GM23248 (cell line): ENCODE data around the gene PRKACB. TPM values are rescaled to one million over a fixed set of nuclear protein-coding genes. Genes with fewer than 3 reads are reported as not detected.

Experiments
- DNase-seq: peaks from one replicate; pipeline ENCODE4 v3.0.0-alpha.2; 2015
- H2AFZ ChIP-seq: fragments of 200-600 bp; sonication (generic); 2 replicates; pipeline ENCODE4 v1.6.1; 2016; ENCODE audit warnings: antibody characterized with exemption
- H3F3A ChIP-seq: fragments of 200-600 bp; sonication (generic); 2 replicates; pipeline ENCODE4 v1.6.1; 2016; ENCODE audit warnings: mild to moderate bottlenecking, antibody characterized with exemption, mixed run types; ENCODE audit not compliant: insufficient read depth
- H3K27ac ChIP-seq: fragments of 200-600 bp; sonication (generic); 2 replicates; pipeline ENCODE4 v1.5.1; 2016; ENCODE audit warnings: mild to moderate bottlenecking
- H3K27me3 ChIP-seq: fragments of 200-600 bp; sonication (generic); replicated peaks from 2 replicates; pipeline ENCODE4 v1.6.1; 2016; ENCODE audit warnings: mild to moderate bottlenecking; ENCODE audit not compliant: insufficient read depth
- H3K36me3 ChIP-seq: fragments of 200-600 bp; sonication (generic); 2 replicates; pipeline ENCODE4 v1.6.1; 2016; ENCODE audit warnings: low read depth, mild to moderate bottlenecking
- H3K4me1 ChIP-seq: fragments of 200-600 bp; sonication (generic); 2 replicates; pipeline ENCODE4 v1.6.1; 2016; ENCODE audit warnings: mild to moderate bottlenecking; ENCODE audit not compliant: insufficient read depth
- H3K4me2 ChIP-seq: fragments of 200-600 bp; sonication (generic); one replicate; pipeline ENCODE4 v1.6.1; 2016; ENCODE audit warnings: mild to moderate bottlenecking; ENCODE audit not compliant: unreplicated experiment
- H3K4me3 ChIP-seq: fragments of 200-600 bp; sonication (generic); 2 replicates; pipeline ENCODE4 v1.5.1; 2016; ENCODE audit warnings: mild to moderate bottlenecking
- H3K79me2 ChIP-seq: fragments of 200-600 bp; sonication (generic); 2 replicates; pipeline ENCODE4 v1.6.1; 2016; ENCODE audit warnings: mild to moderate bottlenecking; ENCODE audit not compliant: insufficient read depth
- H3K9ac ChIP-seq: fragments of 200-600 bp; sonication (generic); 2 replicates; pipeline ENCODE4 v1.6.1; 2016; ENCODE audit warnings: mild to moderate bottlenecking
- H3K9me2 ChIP-seq: fragments of 200-600 bp; sonication (generic); 2 replicates; pipeline ENCODE4 v1.6.1; 2016; ENCODE audit warnings: mixed run types, mild to moderate bottlenecking, moderate library complexity; ENCODE audit not compliant: insufficient read depth
- H3K9me3 ChIP-seq: fragments of 200-600 bp; sonication (generic); one replicate; pipeline ENCODE4 v1.6.1; 2017; ENCODE audit warnings: low read depth
- H4K20me1 ChIP-seq: fragments of 200-600 bp; sonication (generic); 2 replicates; pipeline ENCODE4 v1.6.0; 2016; ENCODE audit not compliant: insufficient read depth
- EZH2 ChIP-seq: fragments of 200-600 bp; sonication (generic); IDR thresholded peaks from 2 replicates; pipeline ENCODE4 v1.6.1; 2018; ENCODE audit warnings: antibody characterized with exemption, mild to moderate bottlenecking; ENCODE audit not compliant: insufficient read depth, poor library complexity, severe bottlenecking
- EZH2phosphoT487 ChIP-seq: fragments of 200-600 bp; sonication (generic); IDR thresholded peaks from 2 replicates; pipeline ENCODE4 v1.6.1; 2018; ENCODE audit warnings: antibody characterized with exemption, moderate library complexity, mild to moderate bottlenecking, low read depth; ENCODE audit not compliant: insufficient read depth
- WGBS, 2 experiments: methylation state at CpG; one replicate each; pipeline ENCODE4 v1.1.6; 2015 to 2017; ENCODE audit warnings: low lambda C conversion rate in 2 of 2, low coverage in 1 of 2; ENCODE audit errors: missing lambda C conversion rate in 2 of 2; 5-methylcytosine and 5-hydroxymethylcytosine counted together
- in situ Hi-C: fragments of 300-500 bp; cut with MboI; formaldehyde crosslinking; loops from 2 replicates; pipeline ENCODE4 v1.15.0; 2020
- polyA plus RNA-seq: library from polyadenylated mRNA; unstranded; fragments of >200 nt; fragmentation: Nextera tagmentation; extraction: Ambion mirVana; gene quantifications from 2 replicates; pipeline ENCODE4 v1.2.1, GENCODE V29; 2016
- total RNA-seq: library from RNA; depleted of rRNA; stranded (reverse); fragments of >200 nt; shearing (Covaris generic); gene quantifications from 2 replicates; pipeline ENCODE4 v1.2.3, GENCODE V29; 2014

Gene PRKACB
- total and polyA plus RNA-seq, 2 experiments from 2014 or later, result 23.9 to 25.6 TPM

GRCh38 chr1:84155517-84155916 lies 11.4 kb downstream of the PRKACB start:
- no peak overlapping the region for H3K4me3 ChIP-seq
- H3F3A ChIP-seq, result peaks cover 19% of the 10 kb centered on the region; the same call in 1 of the 2 replicates
- H3K9me3 ChIP-seq, result no peaks in the 10 kb centered on the region
- H3K9me2 ChIP-seq, result no peaks in the 10 kb centered on the region
- no peak for TF ChIP-seq EZH2phosphoT487
- TF ChIP-seq EZH2, result no peak
- no peak overlapping the region for H2AFZ ChIP-seq
- no peak overlapping the region for H3K27ac ChIP-seq
- H4K20me1 ChIP-seq, result no peaks in the 10 kb centered on the region; the same call in 1 of the 2 replicates
- no peaks in the 10 kb centered on the region for H3K79me2 ChIP-seq
- H3K4me2 ChIP-seq, result no peak overlapping the region
- WGBS, 2 experiments, result 96 to 97% methylated on average over 3 of the region's 3 CpGs
- peaks cover 8% of the 10 kb centered on the region for H3K4me1 ChIP-seq
- no peak overlapping the region for H3K9ac ChIP-seq
- H3K36me3 ChIP-seq, result no peaks in the 10 kb centered on the region
- DNase-seq, result no peak
- in situ Hi-C loops, result loop anchor here (10.0 to 25.0 kb wide), 3 partner anchors 279 to 759 kb away; no protein-coding TSS in a partner anchor
- H3K27me3 ChIP-seq, result no peaks in the 10 kb centered on the region

GRCh38 chr1:84156210-84156621 lies 12.1 kb downstream of the PRKACB start:
- Histone ChIP-seq H3K79me2 (no peaks in the 10 kb centered on the region), H2AFZ (no peak overlapping the region), H3F3A (peaks cover 19% of the 10 kb centered on the region; the same call in 1 of the 2 replicates), H3K4me2 (peak overlapping the region; percentile 2), H3K4me1 (peaks cover 8% of the 10 kb centered on the region), H3K36me3 (no peaks in the 10 kb centered on the region), H3K9me2 (no peaks in the 10 kb centered on the region), H3K27ac (no peak overlapping the region), H3K27me3 (no peaks in the 10 kb centered on the region), H3K9ac (no peak overlapping the region), H3K4me3 (no peak overlapping the region), H3K9me3 (no peaks in the 10 kb centered on the region), H4K20me1 (no peaks in the 10 kb centered on the region; the same call in 1 of the 2 replicates)
- peak; percentile 72 for DNase-seq
- in situ Hi-C loops, result loop anchor here (10.0 to 25.0 kb wide), 3 partner anchors 279 to 759 kb away; no protein-coding TSS in a partner anchor
- TF ChIP-seq EZH2, result no peak
- TF ChIP-seq EZH2phosphoT487, result no peak
- WGBS, 2 experiments, result 14% methylated on average over 2 of the region's 2 CpGs

- WGBS, 2 experiments, result 80 to 83% methylated on average over 5 of the region's 5 CpGs
- Histone ChIP-seq H3K4me1 (peaks cover 16% of the 10 kb centered on the region), H3F3A (peaks cover 19% of the 10 kb centered on the region; the same call in 1 of the 2 replicates), H3K4me3 (no peak overlapping the region), H3K27ac (no peak overlapping the region), H3K36me3 (no peaks in the 10 kb centered on the region), H2AFZ (no peak overlapping the region), H3K9me2 (no peaks in the 10 kb centered on the region), H3K9ac (no peak overlapping the region), H3K79me2 (no peaks in the 10 kb centered on the region), H3K27me3 (no peaks in the 10 kb centered on the region), H3K9me3 (no peaks in the 10 kb centered on the region), H3K4me2 (no peak overlapping the region), H4K20me1 (no peaks in the 10 kb centered on the region)
- in situ Hi-C loops, result loop anchor here (10.0 to 25.0 kb wide), 3 partner anchors 275 to 755 kb away; no protein-coding TSS in a partner anchor
- TF ChIP-seq EZH2 (no peak), EZH2phosphoT487 (no peak)
- no peak for DNase-seq
Measured at GRCh38 chr1:84159533-84160240, 15.6 kb downstream of the PRKACB start.

- Histone ChIP-seq H3K9me2 (no peaks in the 10 kb centered on the region), H3F3A (no peaks in the 10 kb centered on the region), H3K4me2 (no peak overlapping the region), H3K9me3 (no peaks in the 10 kb centered on the region), H3K36me3 (no peaks in the 10 kb centered on the region), H4K20me1 (no peaks in the 10 kb centered on the region), H3K79me2 (no peaks in the 10 kb centered on the region), H2AFZ (no peak overlapping the region), H3K27me3 (no peaks in the 10 kb centered on the region), H3K4me1 (peaks cover 7% of the 10 kb centered on the region), H3K9ac (no peak overlapping the region), H3K4me3 (no peak overlapping the region), H3K27ac (no peak overlapping the region)
- no peak for DNase-seq
- in situ Hi-C loops, result loop anchor here (25.0 kb wide), 1 partner anchor 450 kb away; no protein-coding TSS in a partner anchor
- no peak for TF ChIP-seq EZH2phosphoT487
- TF ChIP-seq EZH2, result no peak
- WGBS, 2 experiments, result 97% methylated on average over 2 of the region's 2 CpGs
Measured at GRCh38 chr1:84162295-84162694, 18.2 kb downstream of the PRKACB start.
